CD4-positive, alpha-beta memory T cell (primary cell): ENCODE measurements around the gene FAM3A. TPM values are rescaled to one million over a fixed set of nuclear protein-coding genes. Genes with fewer than 3 reads are reported as not detected.
A peak's percentile ranks its signal among the peaks of the same experiment; 100 is the strongest.

Experiments
- CTCF ChIA-PET: fragments of 350-600 bp; sonication (Branson Sonifier 250); formaldehyde crosslinking; loops from one replicate; lab custom pipeline; 2021; ENCODE audit warnings: inconsistent platforms; ENCODE audit not compliant: partially characterized antibody; lab: Charles Lee
- POLR2A ChIA-PET: fragments of 350-600 bp; sonication (Branson Sonifier 250); formaldehyde crosslinking; loops from one replicate; lab custom pipeline; 2021; ENCODE audit not compliant: partially characterized antibody; lab: Charles Lee
- DNase-seq, 5 donors: peaks; one replicate each; pipeline versions ENCODE4 v3.0.0 to v3.0.0-alpha.2; 2020 to 2022; ENCODE audit warnings: mixed read lengths in 1 of 5
- H3K27ac ChIP-seq: one replicate; pipeline ENCODE4 v1.7.0; 2013; ENCODE audit warnings: low read depth, low read length
- H3K27me3 ChIP-seq: 2 replicates; pipeline ENCODE4 v1.7.0; 2013; ENCODE audit warnings: mild to moderate bottlenecking, low read length, moderate library complexity; ENCODE audit not compliant: insufficient read depth
- H3K36me3 ChIP-seq: 2 replicates; pipeline ENCODE4 v1.7.0; 2013; ENCODE audit warnings: mild to moderate bottlenecking, low read length, moderate library complexity; ENCODE audit not compliant: insufficient read depth
- H3K4me1 ChIP-seq: 2 replicates; pipeline ENCODE4 v1.7.0; 2013; ENCODE audit warnings: mild to moderate bottlenecking, low read length, moderate library complexity; ENCODE audit not compliant: insufficient read depth
- H3K4me3 ChIP-seq, 2 donors: one replicate each; pipeline ENCODE4 v1.7.0; 2013; ENCODE audit warnings: low read length in 2 of 2, mild to moderate bottlenecking in 1 of 2
- H3K9me3 ChIP-seq, 2 donors: one replicate each; pipeline ENCODE4 v1.7.0; 2013; ENCODE audit warnings: low read length in 2 of 2, control low read depth in 1 of 2; ENCODE audit not compliant: control insufficient read depth in 1 of 2
- H3K27ac Mint-ChIP-seq, 7 donors: one replicate each; pipeline ENCODE4 v1.8.0; 2020 to 2021; ENCODE audit warnings: mixed read lengths in 7 of 7, mild to moderate bottlenecking in 6 of 7, inconsistent platforms in 3 of 7, moderate library complexity in 3 of 7
- H3K27me3 Mint-ChIP-seq, 2 donors: one replicate each; pipeline ENCODE4 v1.8.0; 2020 to 2021; ENCODE audit warnings: mixed read lengths in 2 of 2
- H3K36me3 Mint-ChIP-seq, 2 donors: one replicate each; pipeline ENCODE4 v1.8.0; 2020 to 2021; ENCODE audit warnings: mixed read lengths in 2 of 2, inconsistent platforms in 1 of 2, mild to moderate bottlenecking in 1 of 2
- H3K4me1 Mint-ChIP-seq, 4 donors: one replicate each; pipeline ENCODE4 v1.8.0; 2020 to 2021; ENCODE audit warnings: mixed read lengths in 4 of 4, mild to moderate bottlenecking in 1 of 4
- H3K4me3 Mint-ChIP-seq, 8 donors: one replicate each; pipeline ENCODE4 v1.8.0; 2020 to 2021; ENCODE audit warnings: mixed read lengths in 8 of 8, mild to moderate bottlenecking in 7 of 8, moderate library complexity in 6 of 8, inconsistent platforms in 3 of 8
- H3K9me3 Mint-ChIP-seq, 8 donors: one replicate each; pipeline ENCODE4 v1.8.0; 2020 to 2021; ENCODE audit warnings: mixed read lengths in 8 of 8, mild to moderate bottlenecking in 5 of 8, inconsistent platforms in 3 of 8, moderate library complexity in 1 of 8
- intact Hi-C: fragments of 100-400 bp; cut with micrococcal nuclease; formaldehyde crosslinking; loops from one replicate; pipeline ENCODE4 v1.15.1; 2023
- polyA plus RNA-seq, 2 donors: library from polyadenylated mRNA; unstranded; fragments of 300-500 nt; fragmentation: Illumina TruSeq; gene quantifications; one replicate each; pipeline ENCODE4 v1.2.3, GENCODE V29; 2021
- total RNA-seq, 2 experiments: library from RNA; stranded (reverse); gene quantifications; one replicate each; pipeline ENCODE4 v1.2.3, GENCODE V29; 2021

Gene FAM3A
- total and polyA plus RNA-seq, 4 experiments from 2014 or later, result 18.4 to 51.8 (median 35.6) TPM

DNA sequence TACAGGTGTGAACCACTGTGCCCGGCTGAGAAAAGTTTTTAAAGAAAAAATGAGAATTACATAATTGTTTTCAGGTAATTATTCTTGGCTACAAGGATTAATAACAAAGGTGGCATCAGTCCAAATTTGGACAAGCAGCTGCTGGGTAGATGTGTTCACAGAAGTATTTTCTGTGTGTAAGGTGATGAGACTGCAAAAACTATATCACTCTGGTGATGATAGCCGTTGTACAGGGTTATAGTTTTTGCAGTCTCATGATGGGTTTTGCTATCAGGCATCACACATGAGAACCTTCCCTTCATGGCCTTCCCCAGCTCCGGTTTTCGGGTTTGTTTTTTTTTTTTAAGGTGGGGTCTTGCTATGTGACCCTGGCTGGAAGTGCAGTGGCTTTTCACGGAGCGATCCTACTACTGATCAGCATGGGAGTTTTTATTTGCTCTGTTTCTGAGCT is 20.5 kb downstream of the FAM3A start:
- Histone ChIP-seq H3K4me1 (no peaks in the 10 kb centered on the region), H3K36me3 (no peaks in the 10 kb centered on the region), H3K9me3 (no peaks in the 10 kb centered on the region), H3K27ac (no peak overlapping the region), H3K27me3 (no peaks in the 10 kb centered on the region), H3K4me3 (no peak overlapping the region)
- POLR2A ChIA-PET, result interaction anchor here (0.6 kb wide), 1 partner anchor 112 kb away, joined by 3 read pairs; no protein-coding TSS in a partner anchor
- peaks cover 0 to 2% of the 10 kb centered on the region in 2 donors for H3K36me3 Mint-ChIP-seq
- no peak overlapping the region for H3K27ac Mint-ChIP-seq
- H3K27me3 Mint-ChIP-seq, result no peaks in the 10 kb centered on the region
- peaks cover 0 to 6% (median 0%) of the 10 kb centered on the region in 4 donors for H3K4me1 Mint-ChIP-seq
- DNase-seq, result no peak
- intact Hi-C loops, result loop anchor here (10.0 kb wide), 1 partner anchor 401 kb away; the partner anchor contains the start of gene MECP2
- no peaks in the 10 kb centered on the region for H3K9me3 Mint-ChIP-seq
- CTCF ChIA-PET, result interaction anchor here (0.5 kb wide), 1 partner anchor 34 kb away, joined by 5 read pairs; no protein-coding TSS in a partner anchor
- H3K4me3 Mint-ChIP-seq, result no peak overlapping the region

GRCh38 chrX:154494715-154495114 is 21.3 kb downstream of the FAM3A start:
- Histone ChIP-seq H3K36me3 (no peaks in the 10 kb centered on the region), H3K4me1 (peaks cover 2% of the 10 kb centered on the region), H3K4me3 (no peak overlapping the region), H3K27me3 (no peaks in the 10 kb centered on the region), H3K27ac (no peak overlapping the region), H3K9me3 (no peaks in the 10 kb centered on the region)
- ChIA-PET POLR2A (interaction anchor here (0.6 kb wide), 1 partner anchor 111 kb away, joined by 3 read pairs; no protein-coding TSS in a partner anchor), CTCF (interaction anchor here (0.5 kb wide), 1 partner anchor 35 kb away, joined by 5 read pairs; no protein-coding TSS in a partner anchor)
- Mint-ChIP-seq H3K27me3 (no peaks in the 10 kb centered on the region), H3K36me3 (peaks cover 0 to 2% of the 10 kb centered on the region in 2 donors), H3K4me1 (peaks cover under 1 to 8% (median 1%) of the 10 kb centered on the region in 4 donors), H3K9me3 (no peaks in the 10 kb centered on the region), H3K4me3 (no peak overlapping the region), H3K27ac (no peak overlapping the region)
- intact Hi-C loops, result loop anchor here (5.0 to 10.0 kb wide), 2 partner anchors 52 to 400 kb away; partner anchors contain the start of genes FAM50A and MECP2
- DNase-seq, result no peak

DNA sequence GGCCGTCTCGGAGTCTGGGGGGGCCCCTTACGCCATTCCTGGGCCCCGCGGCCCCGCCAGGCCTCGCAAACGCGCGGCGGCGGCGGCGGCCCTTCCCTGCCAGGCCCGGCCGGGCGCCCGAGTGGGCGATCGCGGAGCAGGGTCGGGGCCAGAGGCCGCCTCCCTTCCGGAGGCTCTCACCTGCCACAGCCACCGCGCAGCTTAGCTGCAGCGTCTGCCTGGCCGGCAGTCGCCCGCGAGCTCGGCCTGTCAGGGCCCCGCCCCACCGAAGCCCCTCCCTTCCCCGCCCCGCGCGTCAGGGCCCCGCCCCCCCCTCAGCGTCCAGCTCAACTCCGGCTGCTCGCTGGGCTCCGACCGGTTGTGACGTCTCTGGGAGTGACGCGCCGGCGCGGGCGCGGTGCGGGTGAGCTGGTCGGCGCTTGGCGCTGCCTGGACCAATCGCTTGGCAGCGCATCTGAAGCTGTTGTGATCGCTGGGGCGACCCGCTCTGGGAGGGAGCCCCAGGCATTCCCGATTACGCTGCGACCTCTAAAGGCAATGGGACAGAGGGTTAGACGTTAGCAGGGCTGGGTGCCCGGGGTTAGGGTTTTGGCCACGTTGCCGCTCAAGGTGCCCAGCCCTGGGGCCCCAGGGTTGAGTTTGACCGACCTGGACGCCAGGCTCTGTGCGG is 25.5 kb downstream of the FAM3A start, which contains the start of gene SLC10A3:
SLC10A3 (minus strand) TSS at position 216 of the 670 bp plus-strand sequence. CDS start 1,689 bp downstream, outside the sequence.
- no peaks in the 10 kb centered on the region for H3K9me3 Mint-ChIP-seq
- peak within 1 kb of the TSS; percentile 71 for H3K27ac ChIP-seq
- H3K4me1 Mint-ChIP-seq, result peaks cover 5 to 31% (median 16%) of the 10 kb centered on the region in 4 donors
- no peaks in the 10 kb centered on the region for H3K9me3 ChIP-seq
- no peaks in the 10 kb centered on the region for H3K36me3 ChIP-seq
- no peaks in the 10 kb centered on the region for H3K27me3 Mint-ChIP-seq
- intact Hi-C loops, result loop anchor here (1.0 to 10.0 kb wide), 5 partner anchors 11 to 396 kb away; partner anchors contain the start of genes FAM3A, FAM50A, LAGE3 and MECP2
- ChIA-PET POLR2A (interaction anchor here (0.5 to 8.9 kb wide), 24 partner anchors 7 to 564 kb away, joined by 3 to 111 read pairs (median 6); partner anchors contain the start of genes ATP6AP1, FAM3A, FAM50A and FLNA), CTCF (interaction anchor here (0.6 to 2.1 kb wide), 4 partner anchors 36 to 92 kb away, joined by 3 to 5 read pairs (median 4); partner anchors contain the start of gene ATP6AP1)
- H3K4me3 Mint-ChIP-seq, result peak within 1 kb of the TSS; percentile 87 to 93 (median 89)
- DNase-seq, result peak; percentile 83 to 92 (median 86)
- H3K27ac Mint-ChIP-seq, result peak within 1 kb of the TSS; percentile 90 to 97 (median 93)
- H3K4me1 ChIP-seq, result peaks cover 28% of the 10 kb centered on the region
- peak within 1 kb of the TSS; percentile 42 to 57 for H3K4me3 ChIP-seq
- peaks cover 0 to 7% of the 10 kb centered on the region in 2 donors for H3K36me3 Mint-ChIP-seq
- no peaks in the 10 kb centered on the region for H3K27me3 ChIP-seq

- Mint-ChIP-seq H3K27ac (peak overlapping the region; percentile 90 to 95 (median 91)), H3K4me1 (peaks cover 5 to 36% (median 16%) of the 10 kb centered on the region in 4 donors), H3K27me3 (no peaks in the 10 kb centered on the region)
Observed at GRCh38 chrX:154490021-154490413, 26.0 kb downstream of the FAM3A start.

DNA sequence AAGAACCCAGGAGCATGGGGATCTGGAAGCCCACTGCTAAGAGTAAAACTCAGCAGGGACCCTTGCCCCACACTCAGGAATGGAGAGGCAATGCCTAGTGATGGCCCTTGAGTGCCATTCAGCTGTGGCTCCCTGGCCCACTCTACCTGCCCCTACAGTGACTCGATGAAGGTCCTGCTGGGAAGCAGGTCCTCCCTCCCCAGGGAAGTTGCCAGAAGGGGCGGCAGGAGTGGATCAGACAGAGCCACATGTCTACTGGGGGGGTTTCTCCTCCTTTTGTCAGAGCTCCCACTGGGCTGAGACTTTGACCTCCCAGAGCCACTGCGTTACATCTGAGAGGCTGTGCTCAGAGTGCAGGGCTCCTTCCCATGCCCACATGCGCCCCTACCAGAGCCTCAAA is 26.9 kb downstream of the FAM3A start:
- peak overlapping the region; percentile 46 to 95 (median 90) for H3K27ac Mint-ChIP-seq
- peaks cover 0 to 7% of the 10 kb centered on the region in 2 donors for H3K36me3 Mint-ChIP-seq
- intact Hi-C loops, result no loop called here

More at GRCh38 chrX:154490021-154490413, 26.0 kb downstream of the FAM3A start:
- ChIA-PET POLR2A (interaction anchor here (0.7 to 8.9 kb wide), 23 partner anchors 8 to 563 kb away, joined by 3 to 111 read pairs (median 7); partner anchors contain the start of genes ATP6AP1, FAM3A, FAM50A and FLNA), CTCF (interaction anchor here (0.6 to 2.1 kb wide), 6 partner anchors 37 to 91 kb away, joined by 3 to 5 read pairs (median 4); partner anchors contain the start of gene ATP6AP1)
- no peaks in the 10 kb centered on the region for H3K9me3 ChIP-seq
- H3K36me3 ChIP-seq, result no peaks in the 10 kb centered on the region
- peak overlapping the region; percentile 71 for H3K27ac ChIP-seq
- Mint-ChIP-seq H3K4me3 (peak overlapping the region; percentile 84 to 89 (median 88)), H3K36me3 (peaks cover 0 to 7% of the 10 kb centered on the region in 2 donors), H3K9me3 (no peaks in the 10 kb centered on the region)
- peaks cover 33% of the 10 kb centered on the region for H3K4me1 ChIP-seq
- DNase-seq, result peak in 2 of 5 donors; percentile 29 to 54
- intact Hi-C loops, result loop anchor here (1.0 to 10.0 kb wide), 5 partner anchors 11 to 395 kb away; partner anchors contain the start of genes FAM3A, FAM50A, LAGE3 and MECP2
- no peaks in the 10 kb centered on the region for H3K27me3 ChIP-seq
- peak overlapping the region; percentile 42 to 46 for H3K4me3 ChIP-seq

GRCh38 chrX:154488336-154489075 is 27.5 kb downstream of the FAM3A start:
- Histone ChIP-seq H3K4me3 (no peak overlapping the region), H3K4me1 (peaks cover 44% of the 10 kb centered on the region), H3K36me3 (no peaks in the 10 kb centered on the region), H3K27ac (no peak overlapping the region), H3K9me3 (no peaks in the 10 kb centered on the region), H3K27me3 (no peaks in the 10 kb centered on the region)
- DNase-seq, result no peak
- Mint-ChIP-seq H3K4me3 (peak overlapping the region in 6 of 8 donors; percentile 21 to 89 (median 46)), H3K27ac (peak overlapping the region in 6 of 7 donors; percentile 22 to 90 (median 68)), H3K9me3 (no peaks in the 10 kb centered on the region), H3K36me3 (peaks cover 0 to 7% of the 10 kb centered on the region in 2 donors), H3K4me1 (peaks cover 5 to 41% (median 16%) of the 10 kb centered on the region in 4 donors), H3K27me3 (no peaks in the 10 kb centered on the region)
- intact Hi-C loops, result no loop called here
- CTCF ChIA-PET, result interaction anchor here (1.5 to 3.4 kb wide), 2 partner anchors 39 to 60 kb away, joined by 4 to 10 read pairs; partner anchors contain the start of gene ATP6AP1
- POLR2A ChIA-PET, result interaction anchor here (0.7 to 8.9 kb wide), 10 partner anchors 8 to 139 kb away, joined by 3 to 111 read pairs (median 26); partner anchors contain the start of genes FAM3A, LAGE3, PLXNA3 and RPL10

More for the DNA sequence above, 26.9 kb downstream of the FAM3A start:
- Histone ChIP-seq H3K4me1 (peaks cover 42% of the 10 kb centered on the region), H3K36me3 (no peaks in the 10 kb centered on the region), H3K27me3 (no peaks in the 10 kb centered on the region), H3K4me3 (peak overlapping the region in 1 of 2 donors; percentile 46), H3K9me3 (no peaks in the 10 kb centered on the region), H3K27ac (no peak overlapping the region)
- no peaks in the 10 kb centered on the region for H3K27me3 Mint-ChIP-seq
- peak overlapping the region; percentile 84 to 89 (median 88) for H3K4me3 Mint-ChIP-seq
- no peaks in the 10 kb centered on the region for H3K9me3 Mint-ChIP-seq
- no peak for DNase-seq
- H3K4me1 Mint-ChIP-seq, result peaks cover 5 to 41% (median 16%) of the 10 kb centered on the region in 4 donors
- POLR2A ChIA-PET, result interaction anchor here (0.7 to 8.9 kb wide), 15 partner anchors 9 to 562 kb away, joined by 3 to 111 read pairs (median 8); partner anchors contain the start of genes FAM50A, FLNA, LAGE3 and PLXNA3
- CTCF ChIA-PET, result interaction anchor here (0.9 to 1.5 kb wide), 2 partner anchors 45 to 60 kb away, joined by 3 to 4 read pairs; partner anchors contain the start of gene ATP6AP1
